ENCODE results near the gene MCM6.

MCM6 gene

GRCh38 chr2:135851858-135852257 is 24.4 kb downstream of the MCM6 start:
- Mint-ChIP-seq H3K9me3 (no peaks in the 10 kb centered on the region), H3K4me1 (no peaks in the 10 kb centered on the region), H3K4me3 (no peak overlapping the region), H3K27me3 (ENCODE audit: low read depth) (no peaks in the 10 kb centered on the region), H3K36me3 (ENCODE audit: low read depth) (peaks cover 60% of the 10 kb centered on the region), H3K27ac (peak overlapping the region in 1 of 3 experiments; percentile 91)
- no peak for TF ChIP-seq CTCF (IDR thresholded peaks at IDR 0.05; ENCODE audit: unreplicated experiment in 3 of 3)

DNA sequence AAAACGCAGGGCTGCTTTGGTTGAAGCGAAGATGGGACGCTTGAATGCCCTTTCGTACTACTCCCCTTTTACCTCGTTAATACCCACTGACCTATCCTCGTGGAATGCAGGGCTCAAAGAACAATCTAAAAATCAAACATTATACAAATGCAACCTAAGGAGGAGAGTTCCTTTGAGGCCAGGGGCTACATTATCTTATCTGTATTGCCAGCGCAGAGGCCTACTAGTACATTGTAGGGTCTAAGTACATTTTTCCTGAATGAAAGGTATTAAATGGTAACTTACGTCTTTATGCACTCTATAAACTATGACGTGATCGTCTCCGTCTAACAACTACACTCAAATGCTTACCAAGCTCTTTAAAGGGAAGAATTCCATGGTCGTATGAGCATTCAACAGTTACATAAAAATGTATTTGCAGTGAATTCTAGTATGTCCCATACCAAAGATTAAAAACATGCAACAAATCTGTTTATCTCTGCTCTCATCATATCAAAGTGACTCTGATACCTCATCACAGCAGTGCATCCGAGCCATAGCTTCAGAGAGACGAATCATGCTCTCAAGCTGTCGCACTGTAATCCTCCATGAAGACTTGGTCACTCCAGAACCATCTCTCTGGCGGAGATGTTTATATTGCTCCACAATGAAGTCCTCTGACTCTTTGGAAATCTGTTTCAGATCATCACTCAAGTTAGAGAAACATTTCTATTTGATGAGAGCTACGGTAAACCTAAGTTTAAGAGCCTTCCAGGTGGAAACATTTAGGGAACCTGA is 25.2 kb downstream of the MCM6 start:
- TF ChIP-seq CTCF (IDR thresholded peaks at IDR 0.05; ENCODE audit: unreplicated experiment in 3 of 3) = no peak
- H3K9me3 Mint-ChIP-seq = no peaks in the 10 kb centered on the region
- no peaks in the 10 kb centered on the region for H3K4me1 Mint-ChIP-seq
- H3K27ac Mint-ChIP-seq = peak overlapping the region in 2 of 3 experiments; percentile 64 to 91
- no peaks in the 10 kb centered on the region for H3K27me3 Mint-ChIP-seq (ENCODE audit: low read depth)
- no peak overlapping the region for H3K4me3 Mint-ChIP-seq
- peaks cover 61% of the 10 kb centered on the region for H3K36me3 Mint-ChIP-seq (ENCODE audit: low read depth)

DNA sequence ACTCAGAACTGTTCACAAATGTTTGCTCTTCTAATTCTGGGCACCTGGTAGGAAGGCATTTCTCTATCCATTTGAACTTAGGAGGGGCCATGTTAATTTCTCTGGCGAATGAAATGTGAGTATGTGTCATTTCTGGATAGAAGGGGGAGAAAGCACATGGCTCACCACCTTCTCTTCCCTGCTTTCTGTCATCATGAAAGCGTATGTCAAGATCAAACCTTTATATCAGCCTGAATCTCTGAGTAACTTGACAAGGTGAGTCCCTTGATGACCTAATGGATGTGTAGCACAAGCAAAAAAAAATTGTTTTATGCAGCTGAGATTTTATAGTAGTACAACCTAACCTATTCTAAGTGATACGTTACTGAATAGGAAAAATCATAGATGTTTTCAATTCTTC is 27.2 kb downstream of the MCM6 start:
- Mint-ChIP-seq H3K36me3 (ENCODE audit: low read depth) (peaks cover 71% of the 10 kb centered on the region), H3K4me3 (no peak overlapping the region), H3K9me3 (no peaks in the 10 kb centered on the region), H3K27me3 (ENCODE audit: low read depth) (no peaks in the 10 kb centered on the region), H3K27ac (no peak overlapping the region), H3K4me1 (no peaks in the 10 kb centered on the region)
- TF ChIP-seq CTCF (IDR thresholded peaks at IDR 0.05; ENCODE audit: unreplicated experiment in 3 of 3) = no peak

DNA sequence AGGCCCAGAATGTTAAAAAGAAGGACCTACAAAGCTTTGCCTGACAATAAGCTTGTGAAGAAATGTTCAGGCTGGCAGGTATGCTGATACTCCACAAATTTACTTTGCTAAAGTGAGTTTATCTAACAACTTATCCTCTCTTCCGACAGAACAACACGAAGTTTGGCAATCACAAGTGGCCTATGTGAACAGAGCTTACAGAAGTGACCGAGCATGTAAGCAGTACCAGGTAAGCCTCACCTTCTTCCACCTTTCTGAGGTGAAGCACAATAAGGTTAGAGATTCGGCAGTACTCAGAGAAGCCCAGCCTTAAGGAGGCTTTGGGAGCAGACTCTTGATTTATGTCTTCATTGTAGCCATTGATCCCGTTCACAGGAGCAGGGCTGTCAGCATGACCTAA is 30.2 kb downstream of the MCM6 start:
- Mint-ChIP-seq H3K4me3 (no peak overlapping the region), H3K36me3 (ENCODE audit: low read depth) (peaks cover 75% of the 10 kb centered on the region), H3K4me1 (peaks cover 5% of the 10 kb centered on the region), H3K27me3 (ENCODE audit: low read depth) (no peaks in the 10 kb centered on the region), H3K9me3 (no peaks in the 10 kb centered on the region), H3K27ac (no peak overlapping the region)
- no peak for TF ChIP-seq CTCF (IDR thresholded peaks at IDR 0.05; ENCODE audit: unreplicated experiment in 3 of 3)

DNA sequence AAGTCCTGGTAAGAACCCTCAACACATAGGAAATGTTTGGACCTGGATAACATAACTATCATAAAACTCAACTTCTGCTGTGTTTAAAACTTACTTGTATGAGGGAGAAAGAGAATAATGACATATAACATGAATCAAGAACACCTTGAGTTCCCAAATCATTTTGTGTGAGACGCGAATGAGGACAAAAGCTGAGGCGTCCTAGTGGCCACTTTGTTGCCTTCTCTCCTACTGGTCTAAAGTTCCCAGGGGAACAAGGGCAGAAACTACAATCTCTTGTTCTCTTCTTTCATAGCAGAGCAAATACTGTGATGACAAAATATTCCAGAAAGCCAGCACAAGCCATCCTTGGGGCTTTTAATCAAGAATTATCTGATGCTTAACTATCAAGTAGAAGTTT is 31.0 kb downstream of the MCM6 start:
- peaks cover 13% of the 10 kb centered on the region for H3K4me1 Mint-ChIP-seq
- peak overlapping the region in 1 of 3 experiments; percentile 29 for H3K27ac Mint-ChIP-seq

More for the DNA sequence above, 31.0 kb downstream of the MCM6 start:
- no peak for TF ChIP-seq CTCF (IDR thresholded peaks at IDR 0.05; ENCODE audit: unreplicated experiment in 3 of 3)
- H3K4me3 Mint-ChIP-seq = no peak overlapping the region
- H3K36me3 Mint-ChIP-seq (ENCODE audit: low read depth) = peaks cover 69% of the 10 kb centered on the region
- no peaks in the 10 kb centered on the region for H3K27me3 Mint-ChIP-seq (ENCODE audit: low read depth)
- no peaks in the 10 kb centered on the region for H3K9me3 Mint-ChIP-seq

Data from nephron (organoid).